NCI-H345 treated with DMSO at 0.1 percent for 48 hours (cell line): Measurements from ENCODE around the gene MZT1.

Experiments
- DNase-seq: peaks from one replicate; lab custom pipeline; 2025; ENCODE audit not compliant: unreplicated experiment; lab: John Stamatoyannopoulos, UW

MZT1 gene

DNA sequence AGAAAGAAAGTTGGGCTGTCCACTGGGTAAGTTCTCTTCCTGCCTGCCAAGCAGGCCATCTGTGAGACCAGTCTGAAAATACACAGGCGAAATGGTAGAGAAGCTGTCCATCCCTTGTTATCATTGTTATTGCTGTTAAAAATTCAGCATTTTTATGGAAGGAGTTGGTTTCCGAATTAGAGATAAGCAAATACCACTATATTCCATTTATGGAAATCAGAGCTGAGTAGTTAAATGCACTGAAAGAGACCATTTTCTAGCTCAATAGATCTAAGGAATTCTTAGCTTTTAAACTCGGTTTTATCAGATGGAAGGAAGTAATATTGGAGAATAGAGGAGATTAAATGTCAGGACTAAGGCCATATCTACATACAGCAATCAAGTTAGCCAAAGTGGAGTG, 40.7 kb downstream of the MZT1 start:
- DNase-seq: no peak

DNA sequence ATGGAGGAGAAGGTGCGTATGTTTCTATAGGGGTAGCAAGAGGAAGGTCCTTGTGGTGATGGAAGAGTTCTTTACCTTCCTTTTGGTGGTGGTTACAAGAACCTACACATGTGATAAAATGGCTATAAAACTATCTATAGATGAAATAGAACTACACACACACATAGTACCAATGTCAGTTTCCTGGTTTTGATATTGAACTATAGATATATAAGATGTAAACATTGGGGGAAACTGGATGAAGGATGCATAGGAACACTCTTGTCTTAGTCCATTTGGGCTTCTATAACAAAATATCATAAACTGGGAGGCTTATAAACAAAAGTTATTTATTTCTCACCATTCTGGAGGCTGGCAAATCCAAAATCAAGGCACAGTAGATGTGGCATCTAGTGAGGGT, 47.1 kb downstream of the MZT1 start:
- no peak for DNase-seq

DNA sequence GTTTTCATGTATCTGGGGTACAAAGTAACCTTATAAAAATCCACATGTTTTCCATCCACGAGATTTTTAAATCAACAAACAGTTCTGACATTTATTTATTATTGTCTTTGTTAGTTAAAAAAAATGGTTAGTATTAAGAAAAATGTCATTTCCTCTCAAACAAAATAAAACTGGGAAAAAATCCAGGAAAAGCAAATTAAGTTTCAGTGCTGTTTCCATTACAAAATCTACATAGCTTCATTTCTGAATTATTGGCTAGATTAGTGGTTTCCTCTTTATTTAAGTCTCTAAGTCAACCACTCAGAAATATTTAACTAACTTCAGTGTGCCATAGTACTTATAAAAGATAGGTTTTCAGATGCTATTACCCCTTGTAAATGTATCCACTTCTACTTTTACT, 49.1 kb downstream of the MZT1 start:
- DNase-seq: no peak

DNA sequence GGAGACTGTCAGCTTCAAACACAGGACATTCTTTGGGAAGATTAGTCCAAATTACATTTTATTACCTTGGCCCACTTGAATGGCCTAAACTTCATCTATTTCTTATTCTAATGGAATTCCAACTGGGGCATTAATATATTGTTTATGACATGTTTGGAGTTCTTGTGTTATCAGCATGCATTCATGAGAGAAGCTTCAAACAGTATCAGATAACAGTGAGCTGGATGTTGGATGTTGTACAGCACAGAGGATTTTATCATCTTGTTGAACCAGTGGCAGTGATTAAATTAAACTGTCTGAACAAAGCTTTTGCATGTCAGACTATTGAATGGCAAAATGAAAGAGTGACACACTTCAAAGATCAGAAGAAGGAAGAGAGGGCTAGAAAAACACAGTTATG, 50.0 kb downstream of the MZT1 start:
- DNase-seq: no peak

DNA sequence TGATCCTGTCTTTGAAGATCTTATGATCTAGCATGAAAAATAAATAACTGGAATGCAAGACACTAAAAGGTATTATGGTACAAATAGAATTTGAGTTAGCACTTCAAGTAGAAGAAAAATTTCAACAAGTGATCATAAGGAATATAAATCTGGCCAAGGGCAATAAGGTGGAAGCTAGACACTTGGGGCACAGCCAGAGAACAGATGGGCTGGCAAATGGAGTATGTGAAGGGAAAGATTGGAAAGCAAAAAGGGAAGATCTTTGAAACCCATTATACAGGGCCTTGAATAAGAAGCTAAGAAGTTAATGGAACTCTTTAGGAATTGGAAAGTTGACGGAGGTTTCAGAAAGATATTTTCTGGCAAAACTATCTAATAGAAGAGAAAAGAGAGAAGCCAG, 61.0 kb downstream of the MZT1 start:
- DNase-seq: no peak

DNA sequence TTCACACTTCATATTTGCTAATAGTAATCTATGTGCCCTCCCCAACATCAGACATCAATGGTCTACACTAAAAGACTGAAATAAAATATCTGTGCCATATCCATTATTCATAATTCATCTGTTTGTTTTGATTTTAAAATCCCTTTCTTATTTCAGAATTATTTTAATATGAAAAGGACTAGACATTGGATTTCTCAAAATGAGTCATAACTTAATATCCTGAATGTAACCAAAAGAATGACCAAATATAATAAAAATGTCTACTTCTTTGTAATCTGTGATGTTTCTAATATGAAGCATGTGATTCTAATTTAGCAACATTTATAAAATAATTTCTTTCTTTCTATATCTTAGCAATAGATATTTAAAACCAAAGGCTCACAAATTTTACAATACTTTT, 64.9 kb downstream of the MZT1 start:
- no peak for DNase-seq
